Stimulated activated CD8-positive, alpha-beta memory T cell treated with anti-CD3 and anti-CD28 coated beads, Interleukin-4, amount 100 ng/mL, for 24 hours (primary cell): Measurements from ENCODE around the gene SEMA6B.
A peak's percentile ranks its signal among the peaks of the same experiment; 100 is the strongest.

Source experiments
- DNase-seq: peaks from one replicate; pipeline ENCODE4 v3.0.0-alpha.2; 2020; ENCODE audit warnings: low read depth

SEMA6B gene

DNA sequence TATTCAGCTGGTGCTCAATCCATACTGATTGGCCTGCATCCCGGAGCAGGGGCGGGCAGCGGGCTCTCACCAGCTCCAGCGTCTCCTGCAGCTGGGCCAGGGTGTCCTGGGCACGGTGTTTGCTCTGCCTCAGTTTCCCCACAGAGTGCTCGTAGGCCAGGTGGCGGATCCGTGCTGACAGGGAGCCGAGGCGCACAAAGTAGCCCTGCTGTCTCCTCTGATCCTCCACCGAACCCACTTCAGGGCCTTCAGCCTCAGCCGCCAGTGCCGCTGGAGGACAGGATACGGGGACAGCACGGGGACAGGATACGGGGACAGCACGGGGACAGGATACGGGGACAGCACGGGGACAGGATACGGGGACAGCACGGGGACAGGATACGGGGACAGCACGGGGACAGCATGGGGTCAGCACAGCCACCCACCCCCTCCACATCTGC, 33.9 kb downstream of the SEMA6B start:
- DNase-seq: no peak

DNA sequence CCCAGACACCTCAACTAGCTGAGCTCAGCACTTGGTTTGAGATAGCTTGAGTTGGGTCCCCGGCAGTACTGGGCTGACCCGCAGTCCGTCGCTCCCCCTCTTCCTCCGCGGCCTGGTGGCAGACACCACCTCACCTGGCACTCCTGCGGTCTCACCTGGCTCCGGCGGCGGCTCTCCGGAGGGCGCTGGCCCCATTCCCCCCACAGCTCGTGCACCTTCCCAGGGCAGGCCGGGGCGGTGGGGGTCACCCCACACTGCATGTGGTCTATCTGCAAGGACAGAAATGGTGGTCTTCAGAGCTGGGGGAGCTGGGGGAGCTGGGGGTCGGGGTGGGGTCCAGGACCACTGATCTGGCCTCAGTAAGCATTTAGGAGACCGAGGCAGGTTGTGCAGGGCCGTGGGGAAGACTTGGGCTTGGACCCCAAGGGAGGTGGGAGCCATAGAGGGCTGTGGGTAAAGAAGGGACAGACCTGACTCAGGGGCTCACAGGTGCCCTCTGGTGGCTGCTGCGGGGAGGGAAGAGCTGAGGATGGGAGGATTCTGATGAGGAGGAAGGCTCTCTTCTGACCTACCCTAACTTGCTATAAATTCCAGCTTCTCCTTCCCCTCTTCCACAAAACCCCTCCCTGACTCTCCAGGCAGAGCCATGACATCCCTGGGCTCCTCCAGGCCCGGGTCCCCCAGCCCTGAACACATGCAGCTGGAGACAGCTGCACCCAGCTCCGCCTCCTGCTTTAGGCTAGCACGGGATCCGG, 34.5 kb downstream of the SEMA6B start:
- DNase-seq: peak; percentile 52

DNA sequence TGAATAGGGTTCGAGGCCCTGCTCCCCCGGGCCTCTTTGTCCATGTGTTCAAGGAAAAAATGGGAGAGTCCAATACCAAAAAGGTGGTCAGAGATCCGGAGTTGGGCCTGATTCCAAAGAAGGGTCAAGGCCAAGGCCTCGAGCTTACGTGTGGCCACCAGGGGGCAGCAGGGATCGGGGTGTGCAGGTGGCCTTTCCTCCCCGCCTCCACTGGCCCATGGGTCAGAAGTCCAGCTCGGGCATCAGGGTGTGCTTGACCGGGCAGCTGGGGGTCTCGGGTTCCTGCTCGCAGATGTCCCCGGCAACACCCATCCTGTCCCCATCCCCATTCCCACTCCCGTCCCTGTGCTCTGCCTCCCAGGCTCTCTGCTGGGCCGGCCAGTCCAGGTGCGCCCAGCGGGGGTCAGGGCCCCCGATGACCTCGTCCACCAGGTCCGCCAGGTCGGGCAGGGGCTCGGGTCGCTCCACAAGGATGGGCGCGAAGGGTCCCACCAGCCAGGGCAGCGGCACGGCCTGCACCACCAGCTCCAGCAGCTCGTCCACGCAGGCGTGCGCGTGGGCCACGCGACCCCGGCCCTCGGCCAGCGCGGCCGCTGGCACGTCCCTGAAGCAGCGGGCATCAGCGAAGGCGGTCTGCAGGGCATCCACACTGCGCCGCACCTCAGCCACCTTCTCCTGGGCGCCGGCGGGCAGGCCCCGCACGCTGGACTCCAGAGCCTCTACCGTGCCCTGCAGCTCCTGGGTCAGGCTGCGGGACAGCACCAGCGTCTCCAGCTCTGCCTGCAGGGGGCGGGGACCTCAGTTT, 36.0 kb downstream of the SEMA6B start:
- no peak for DNase-seq

DNA sequence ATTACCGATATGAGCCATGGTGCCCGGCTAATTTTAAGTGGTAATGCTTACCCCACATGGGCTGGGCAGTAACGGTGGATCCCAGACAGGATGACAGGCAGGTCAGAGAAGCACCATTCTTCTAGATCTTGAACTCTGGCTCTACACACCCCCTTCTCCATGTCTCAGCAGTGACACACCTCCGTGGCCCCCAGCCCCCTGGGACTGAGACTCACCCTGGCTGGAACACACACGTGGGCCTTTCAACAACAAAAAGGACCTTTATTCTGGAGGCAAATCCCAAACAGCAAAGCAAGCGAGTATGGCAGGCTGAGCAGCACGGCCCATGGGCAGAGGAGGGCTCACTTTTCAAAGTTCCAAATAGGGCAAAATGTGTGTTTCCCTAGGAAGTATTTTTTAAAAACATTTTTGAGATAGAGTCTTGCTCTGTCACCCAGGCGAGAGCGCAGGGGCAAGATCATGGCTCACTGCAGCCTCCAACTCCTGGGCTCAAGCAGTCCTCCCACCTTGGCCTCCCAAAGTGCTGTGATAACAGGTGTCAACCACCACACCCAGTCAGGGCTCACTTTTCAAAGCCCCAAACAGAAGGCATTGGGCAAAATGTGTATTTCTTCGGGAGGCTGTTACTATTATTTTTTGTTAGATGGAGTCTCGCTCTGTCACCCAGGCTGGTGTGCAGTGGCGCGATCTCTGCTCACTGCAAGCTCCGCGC, 37.0 kb downstream of the SEMA6B start:
- DNase-seq: no peak

DNA sequence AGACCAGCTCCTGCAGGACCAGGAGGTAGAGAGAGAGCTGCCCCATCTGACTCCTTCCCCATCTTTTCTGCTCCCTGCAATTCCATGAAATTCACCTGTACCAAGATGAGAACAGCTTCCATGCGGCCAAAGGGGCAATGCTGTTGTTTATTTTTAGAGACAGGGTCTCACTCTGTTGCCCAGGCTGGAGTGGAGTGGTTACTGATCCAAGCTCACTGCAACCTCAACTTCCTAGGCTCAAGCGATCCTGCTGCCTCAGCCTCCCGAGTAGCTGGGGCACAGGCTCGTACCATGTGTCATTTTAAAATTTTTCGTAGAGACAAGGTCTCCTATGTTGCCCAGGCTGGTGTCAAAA, 37.6 kb downstream of the SEMA6B start:
- DNase-seq: no peak

DNA sequence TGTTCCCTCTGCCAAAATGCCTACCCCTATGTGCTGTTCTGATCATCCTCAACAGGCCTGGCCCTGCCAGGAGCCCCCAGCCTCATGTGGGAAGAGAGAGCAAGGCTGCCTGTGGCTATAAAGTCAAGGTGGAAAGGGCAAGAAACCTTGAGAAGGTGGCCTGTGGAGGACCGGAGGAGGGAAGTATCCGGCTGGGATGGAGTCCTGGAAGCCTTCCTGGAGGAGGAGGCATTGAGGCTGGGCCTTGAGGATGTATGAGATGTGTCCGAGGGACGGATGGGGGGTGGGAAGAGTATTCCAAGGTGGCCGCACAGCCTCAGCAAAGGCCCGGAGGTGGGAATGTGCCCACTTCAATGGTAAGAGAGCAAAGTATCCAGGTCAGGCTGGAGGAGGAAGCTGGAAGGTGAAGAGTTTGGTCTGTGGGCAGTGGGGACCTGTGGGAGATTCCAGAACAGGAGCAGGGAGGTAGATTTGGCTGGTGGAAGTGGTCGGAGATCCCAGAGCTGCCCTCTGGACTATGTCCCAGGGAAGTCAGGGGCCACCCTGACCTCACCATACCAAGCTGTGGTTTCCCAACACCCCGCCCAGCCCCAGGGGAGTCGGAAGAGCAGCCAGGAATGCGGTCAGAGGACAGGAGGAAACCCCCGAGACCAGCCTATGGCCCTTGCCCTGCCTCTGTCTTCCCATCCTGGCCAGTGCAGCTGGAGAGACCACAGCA, 38.2 kb downstream of the SEMA6B start:
- no peak for DNase-seq

DNA sequence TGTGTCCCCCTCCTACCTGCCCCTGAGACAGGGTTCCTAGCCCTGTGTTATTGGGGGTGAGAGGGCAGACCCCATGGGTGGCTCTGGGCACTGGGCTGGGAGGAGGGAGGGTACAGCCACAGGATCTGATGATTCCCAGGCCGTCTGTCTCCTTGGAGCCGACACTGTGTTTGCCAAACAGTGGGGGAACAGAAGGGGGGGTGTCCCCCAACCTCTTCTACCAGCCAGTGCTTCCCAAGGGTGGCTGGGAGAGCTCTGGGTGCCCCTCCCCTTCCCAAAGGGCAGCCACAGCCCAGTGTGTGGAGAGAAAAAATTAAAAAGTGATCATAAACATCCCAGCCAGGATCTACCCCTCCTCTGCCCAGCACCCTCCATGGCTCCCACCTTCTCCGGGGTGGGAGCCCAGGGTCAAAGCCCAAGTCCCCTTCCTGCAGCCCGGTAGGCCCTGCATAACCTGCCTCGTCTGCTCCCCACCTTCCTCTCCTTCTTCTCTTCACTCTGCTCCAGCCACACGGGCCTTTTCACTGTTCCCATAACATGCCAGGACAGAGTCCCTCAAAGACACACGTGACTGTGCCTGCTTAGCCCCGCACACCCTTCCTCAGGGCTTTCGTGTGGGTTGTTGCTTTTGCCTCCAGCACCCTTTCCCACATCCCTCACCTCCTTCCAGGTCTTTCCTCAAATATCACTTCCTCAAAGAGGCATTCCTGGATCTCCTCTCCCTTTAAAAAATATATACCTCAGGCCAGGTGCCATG, 39.8 kb downstream of the SEMA6B start:
- DNase-seq: no peak

DNA sequence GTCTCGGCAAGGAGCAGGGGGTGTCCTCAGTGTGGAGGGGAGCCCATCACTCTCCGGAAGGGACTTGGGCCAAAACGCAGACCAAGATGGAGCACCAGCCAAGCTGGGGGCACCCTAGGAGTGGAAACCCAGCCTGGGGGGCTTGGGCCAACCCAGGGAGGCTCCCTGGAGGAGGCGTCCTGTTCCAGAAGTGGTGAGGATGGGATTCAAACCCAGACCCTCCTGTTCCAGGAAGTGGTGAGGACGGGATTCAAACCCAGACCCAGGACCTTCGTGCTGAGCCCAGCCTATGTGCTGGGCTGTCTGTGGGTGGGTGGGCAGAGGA, 40.4 kb downstream of the SEMA6B start:
- DNase-seq: no peak

DNA sequence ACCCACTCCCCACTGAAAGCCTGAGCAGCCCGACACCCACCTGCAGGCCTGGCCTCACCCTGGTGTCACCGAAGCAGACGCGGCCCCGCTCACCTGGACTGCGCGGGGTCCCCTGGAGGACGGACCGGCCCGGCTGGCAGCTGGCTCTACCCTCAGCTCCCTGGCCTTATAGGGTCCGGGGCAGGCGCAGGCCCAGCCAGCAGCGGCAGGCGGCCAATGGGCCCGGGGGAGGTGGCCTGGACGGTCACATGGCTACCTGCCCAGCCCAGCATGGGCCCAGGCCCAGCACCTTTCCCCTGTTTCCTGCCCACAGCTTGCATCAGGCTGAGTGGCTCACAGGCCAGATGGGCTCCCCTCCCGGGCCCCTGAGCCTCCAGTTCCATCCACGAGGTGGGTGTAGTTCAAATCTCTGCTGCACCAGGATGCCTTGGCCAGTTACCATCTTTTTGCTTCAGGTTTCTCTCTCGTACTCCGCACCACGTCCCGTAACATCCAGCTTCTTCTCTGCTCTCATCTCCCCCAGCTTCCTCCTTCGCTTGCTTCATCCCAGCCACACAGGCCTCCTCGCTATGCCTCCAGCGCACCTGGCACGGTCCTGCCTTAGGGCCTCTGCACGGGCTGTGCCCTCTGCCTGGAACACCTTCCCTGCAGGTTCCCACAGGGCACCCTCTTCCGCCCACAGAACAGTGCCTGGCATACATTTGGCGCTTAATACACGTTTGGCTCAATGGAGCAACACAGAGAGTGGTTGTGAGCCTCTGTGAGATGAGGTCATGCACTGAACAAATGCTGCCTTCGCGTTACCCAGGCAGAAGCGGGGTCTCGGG, 40.9 kb downstream of the SEMA6B start, which contains the start of gene PLIN4:
PLIN4 (minus strand) TSS at position 142 of the 827 bp plus-strand sequence. CDS start 214 bp downstream, outside the sequence.
- DNase-seq: no peak

DNA sequence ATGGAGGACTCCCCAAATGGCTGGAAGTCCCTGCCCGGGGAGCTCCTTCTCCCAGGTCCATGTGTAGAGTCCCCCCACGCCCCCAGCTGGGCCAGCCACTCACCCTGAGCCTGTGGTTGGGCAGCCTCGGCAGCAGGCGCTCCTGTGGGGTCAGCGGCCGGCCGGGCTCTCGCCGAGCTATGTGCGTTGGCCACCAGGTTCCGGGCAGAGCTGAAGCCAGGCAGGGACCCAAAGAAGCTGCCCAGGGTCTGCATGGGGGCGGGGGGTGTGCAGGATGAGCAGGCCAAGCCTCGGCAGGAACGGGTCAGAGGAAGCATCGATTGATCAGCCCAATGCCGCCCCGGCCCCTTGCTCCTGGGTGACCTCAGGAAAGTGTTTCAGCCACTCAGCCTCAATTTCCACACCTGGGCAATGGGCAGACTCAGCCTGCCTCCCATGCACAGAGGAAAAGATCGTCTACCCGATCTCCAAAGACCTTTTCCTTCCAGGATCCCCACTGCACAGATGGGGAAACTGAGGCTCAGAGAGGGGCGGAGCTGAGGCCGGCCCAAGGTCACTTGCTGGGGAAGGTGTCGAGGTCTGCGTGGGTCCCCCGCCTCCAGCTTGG, 41.9 kb downstream of the SEMA6B start:
- DNase-seq: no peak

DNA sequence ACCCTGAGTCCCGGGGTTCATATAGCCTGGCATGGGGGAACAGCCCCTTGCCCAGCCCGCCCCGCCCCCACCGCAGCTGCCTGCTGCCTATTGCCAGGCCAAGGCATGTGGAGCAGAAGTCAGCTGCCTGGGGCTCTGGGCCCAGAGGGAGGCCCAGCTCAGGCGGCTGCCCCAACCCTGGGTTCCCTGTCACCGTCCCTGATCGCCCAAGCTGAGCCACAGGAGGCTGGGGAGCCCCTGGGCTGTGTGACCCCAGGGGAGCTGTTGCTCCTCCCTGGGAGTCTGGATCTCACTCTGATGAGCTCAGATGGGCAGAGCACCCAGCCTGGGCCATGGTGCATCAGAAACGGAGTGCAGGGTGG, 42.6 kb downstream of the SEMA6B start:
- no peak for DNase-seq

DNA sequence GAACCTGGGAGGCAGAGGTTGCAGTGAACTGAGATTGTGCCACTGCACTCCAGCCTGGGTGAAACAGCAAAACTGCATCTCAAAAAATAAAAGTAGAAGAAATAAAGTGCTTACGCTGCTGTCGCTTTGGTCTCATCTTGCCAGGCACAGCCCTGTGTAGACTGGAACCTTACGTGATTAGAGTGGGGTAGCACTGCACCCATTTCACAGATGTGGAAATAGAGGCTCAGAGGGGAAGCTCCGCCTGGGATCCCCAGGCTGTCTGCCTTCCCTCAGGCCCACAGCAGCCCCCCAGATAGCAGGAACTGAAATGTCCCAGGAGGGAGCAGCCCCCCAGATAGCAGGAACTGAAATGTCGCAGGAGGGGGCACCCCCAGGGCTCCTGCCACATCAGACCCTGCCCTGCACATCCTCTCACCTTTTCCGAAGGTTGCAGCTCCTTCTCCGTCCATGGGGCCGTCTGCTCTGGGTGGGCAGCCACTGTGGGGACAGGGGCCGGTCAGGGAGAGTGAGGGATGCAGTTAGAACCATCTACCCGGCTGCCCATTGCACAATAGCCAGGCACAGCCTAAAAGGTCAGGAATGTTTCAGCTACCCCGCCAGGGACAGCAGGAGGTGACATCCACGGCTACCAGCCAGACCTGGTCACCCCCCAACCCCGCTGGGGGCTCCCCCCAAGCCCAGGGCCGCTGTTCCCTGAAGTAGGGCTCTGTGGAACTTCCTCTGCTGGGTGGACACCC, 43.1 kb downstream of the SEMA6B start:
- DNase-seq: no peak

DNA sequence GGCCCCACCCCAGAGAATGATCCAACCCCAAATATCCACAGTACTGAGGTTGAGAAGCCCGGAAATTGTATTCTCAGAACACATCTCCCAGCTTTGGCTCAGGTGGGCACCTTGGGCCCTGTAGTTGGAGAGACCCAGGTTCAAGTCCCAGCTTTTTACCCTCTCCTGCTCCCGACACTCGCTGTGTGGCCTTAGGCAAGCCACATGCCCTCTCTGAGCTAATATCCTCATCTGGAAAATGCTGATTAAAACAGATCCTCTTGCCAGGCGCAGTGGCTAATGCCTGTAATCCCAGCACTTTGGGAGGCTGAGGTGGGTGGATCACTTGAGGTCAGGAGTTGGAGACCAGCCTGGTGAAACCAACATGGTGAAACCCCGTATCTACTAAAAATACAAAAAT, 43.8 kb downstream of the SEMA6B start:
- no peak for DNase-seq

DNA sequence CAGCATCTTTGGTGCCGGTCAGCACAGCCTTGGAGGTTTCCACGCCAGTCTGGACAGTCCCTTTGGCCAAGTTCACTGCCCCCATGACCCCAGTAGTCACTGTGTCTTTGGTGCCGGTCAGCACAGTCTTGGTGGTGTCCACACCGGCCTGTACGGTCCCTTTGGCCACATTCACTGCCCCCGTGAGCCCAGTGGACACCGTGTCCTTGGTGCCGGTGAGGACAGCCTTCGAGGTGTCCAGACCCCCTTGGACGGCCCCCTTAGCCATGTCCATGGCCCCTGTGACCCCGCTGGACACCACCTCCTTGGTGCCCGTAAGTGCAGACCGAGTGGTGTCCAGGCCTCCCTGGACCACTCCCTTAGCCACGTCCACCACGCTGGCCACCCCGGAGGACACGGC, 46.2 kb downstream of the SEMA6B start:
- DNase-seq: no peak

DNA sequence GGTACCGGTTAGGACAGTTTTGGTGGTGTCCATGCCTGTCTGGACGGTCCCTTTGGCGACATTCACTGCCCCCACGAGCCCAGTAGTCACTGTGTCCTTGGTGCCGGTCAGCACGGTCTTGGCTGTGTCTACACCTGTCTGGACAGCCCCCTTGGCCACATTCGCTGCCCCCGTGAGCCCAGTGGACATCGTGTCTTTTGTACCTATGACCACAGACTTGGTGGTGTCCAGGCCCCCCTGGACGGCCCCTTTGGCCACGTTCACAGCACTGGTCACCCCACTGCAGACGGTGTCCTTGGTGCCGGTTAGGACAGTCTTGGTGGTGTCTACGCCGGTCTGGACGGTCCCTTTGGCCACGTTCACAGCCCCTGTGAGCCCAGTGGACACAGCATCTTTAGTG, 47.4 kb downstream of the SEMA6B start:
- no peak for DNase-seq

DNA sequence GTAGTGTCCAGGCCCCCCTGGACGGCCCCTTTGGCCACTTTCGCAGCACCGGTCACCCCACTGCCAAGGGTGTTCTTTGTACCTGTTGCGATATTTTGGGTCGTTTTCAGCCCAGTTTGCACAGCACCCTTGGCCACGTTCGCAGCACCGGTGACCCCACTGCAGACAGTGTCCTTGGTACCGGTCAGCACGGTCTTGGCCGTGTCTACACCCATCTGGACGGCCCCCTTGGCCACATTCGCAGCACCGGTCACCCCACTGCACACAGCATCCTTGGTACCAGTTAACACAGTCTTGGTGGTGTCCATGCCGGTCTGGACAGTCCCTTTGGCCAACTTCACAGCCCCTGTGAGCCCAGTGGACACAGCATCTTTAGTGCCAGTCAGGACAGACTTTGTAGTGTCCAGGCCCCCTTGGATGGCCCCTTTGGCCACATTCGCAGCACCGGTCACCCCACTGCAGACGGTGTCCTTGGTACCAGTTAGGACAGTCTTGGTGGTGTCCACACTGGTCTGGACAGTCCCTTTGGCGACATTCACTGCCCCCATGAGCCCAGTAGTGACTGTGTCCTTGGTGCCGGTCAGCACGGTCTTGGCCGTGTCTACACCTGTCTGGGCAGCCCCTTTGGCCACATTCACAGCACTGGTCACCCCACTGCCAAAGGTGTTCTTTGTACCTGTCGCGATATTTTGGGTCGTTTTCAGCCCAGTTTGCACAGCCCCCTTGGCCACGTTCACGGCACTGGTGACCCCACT, 48.0 kb downstream of the SEMA6B start:
- no peak for DNase-seq

DNA sequence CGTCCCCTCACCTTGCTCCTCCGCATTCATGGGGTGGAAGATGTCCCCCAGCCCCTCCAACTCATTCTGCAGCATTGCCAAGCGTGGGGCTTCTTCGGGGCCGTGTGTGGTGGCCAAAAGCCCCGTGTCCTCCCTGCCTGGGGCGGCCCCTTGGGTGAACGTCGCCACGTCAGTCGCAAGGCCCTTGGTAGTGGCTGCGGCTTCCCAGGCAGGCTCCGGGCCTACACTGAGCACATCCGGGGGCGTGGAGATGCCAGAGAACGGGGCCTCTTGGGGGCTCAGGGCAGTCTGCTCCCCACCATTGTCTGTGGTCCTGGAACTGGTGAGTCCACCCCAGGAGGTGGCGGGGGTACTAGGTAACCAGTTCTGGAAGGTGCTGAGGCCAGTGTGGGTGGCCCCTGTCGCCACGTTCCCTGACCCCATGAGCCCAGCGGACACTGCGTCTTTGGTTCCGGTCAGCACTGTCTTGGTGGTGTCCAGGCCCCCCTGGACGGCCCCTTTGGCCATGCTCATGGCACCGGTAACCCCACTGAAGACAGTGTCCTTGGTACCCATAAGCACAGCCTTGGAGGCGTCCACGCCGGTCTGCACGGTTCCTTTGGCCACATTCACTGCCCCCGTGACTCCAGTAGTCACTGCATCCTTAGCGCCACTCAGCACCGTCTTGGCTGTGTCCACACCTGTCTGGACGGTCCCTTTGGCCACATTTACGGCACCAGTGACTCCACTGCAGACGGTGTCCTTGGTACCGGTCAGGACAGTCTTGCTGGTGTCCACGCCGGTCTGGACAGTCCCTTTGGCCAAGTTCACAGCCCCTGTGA, 48.8 kb downstream of the SEMA6B start:
- DNase-seq: no peak

DNA sequence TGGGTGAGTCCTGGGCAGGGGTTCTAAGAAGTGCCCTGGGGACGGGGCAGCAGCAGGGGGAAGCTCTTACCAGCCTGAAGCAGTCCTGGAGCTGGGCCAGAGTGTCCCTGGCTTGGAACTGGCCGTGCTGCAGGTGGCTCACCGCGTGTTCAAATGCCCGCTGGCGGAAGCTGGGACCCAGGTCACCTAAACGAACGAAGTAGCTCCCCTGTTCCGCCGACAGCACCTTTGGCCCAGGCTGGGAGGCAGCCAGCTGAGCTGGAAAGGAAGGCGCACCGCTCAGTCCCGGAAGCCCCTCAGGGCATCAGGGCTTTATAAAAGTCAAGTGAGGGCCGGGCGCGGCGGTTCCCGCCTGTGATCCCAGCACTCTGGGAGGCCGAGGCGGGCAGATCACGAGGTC, 50.8 kb downstream of the SEMA6B start:
- DNase-seq: no peak
